ENCODE data around the gene RBX1. TPM values are rescaled to one million over a fixed set of nuclear protein-coding genes. Genes with fewer than 3 reads are reported as not detected.

The RBX1 gene
- total RNA-seq, 2 experiments from 2014 or later: 77.3 to 86.9 TPM

DNA sequence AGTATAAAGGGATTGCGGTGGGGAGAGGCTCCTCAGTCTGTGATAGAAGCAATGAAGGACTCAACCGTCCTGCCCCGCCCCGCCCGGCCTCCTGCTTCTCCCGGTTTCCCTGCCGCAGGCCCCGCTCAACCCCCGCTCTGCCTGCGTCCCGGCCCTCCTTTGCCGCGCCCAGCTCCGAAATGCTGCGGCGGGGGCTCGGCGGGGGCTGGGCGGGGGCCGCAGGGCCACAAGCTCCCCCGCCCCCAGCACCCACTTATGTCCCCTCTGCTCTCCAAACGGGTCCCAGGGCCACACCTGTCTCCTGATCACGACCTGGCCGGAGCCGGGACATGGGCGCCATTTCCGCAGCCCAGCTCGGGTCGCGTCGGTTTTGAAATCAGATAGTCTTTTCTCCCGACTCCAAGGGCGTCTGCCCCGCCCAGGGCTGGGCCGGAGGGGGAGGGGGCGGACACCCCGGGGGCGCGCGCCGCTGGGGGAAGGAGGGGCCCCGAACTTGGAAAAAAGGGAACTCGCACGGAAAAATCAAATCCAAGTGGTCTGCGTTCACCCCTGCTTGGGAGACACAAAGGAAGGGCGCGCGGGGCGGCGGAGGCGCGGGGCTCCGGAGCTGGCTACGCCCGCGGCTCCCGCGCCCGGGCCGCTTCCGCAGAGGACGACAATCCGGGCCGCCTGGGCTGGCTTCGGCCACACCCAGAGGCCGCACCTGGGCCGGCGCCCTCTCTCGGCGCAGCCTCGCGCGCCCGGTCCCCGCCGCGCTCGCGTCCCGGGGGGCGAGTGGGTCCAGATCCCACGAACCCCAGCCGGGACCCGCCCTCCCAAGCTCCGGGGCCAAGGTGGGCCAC, 70.7 kb downstream of the RBX1 start:
- intact Hi-C loops (cut with micrococcal nuclease; ENCODE audit: unreplicated experiment): loop anchor here (1.0 to 5.0 kb wide), 3 partner anchors 47 to 70 kb away; partner anchors contain the start of gene RBX1
- no peak for TF ChIP-seq EZH2phosphoT487 (IDR thresholded peaks at IDR 0.05; ENCODE audit: borderline replicate concordance, low read depth, low read length)
- TF ChIP-seq, protein P1, sequence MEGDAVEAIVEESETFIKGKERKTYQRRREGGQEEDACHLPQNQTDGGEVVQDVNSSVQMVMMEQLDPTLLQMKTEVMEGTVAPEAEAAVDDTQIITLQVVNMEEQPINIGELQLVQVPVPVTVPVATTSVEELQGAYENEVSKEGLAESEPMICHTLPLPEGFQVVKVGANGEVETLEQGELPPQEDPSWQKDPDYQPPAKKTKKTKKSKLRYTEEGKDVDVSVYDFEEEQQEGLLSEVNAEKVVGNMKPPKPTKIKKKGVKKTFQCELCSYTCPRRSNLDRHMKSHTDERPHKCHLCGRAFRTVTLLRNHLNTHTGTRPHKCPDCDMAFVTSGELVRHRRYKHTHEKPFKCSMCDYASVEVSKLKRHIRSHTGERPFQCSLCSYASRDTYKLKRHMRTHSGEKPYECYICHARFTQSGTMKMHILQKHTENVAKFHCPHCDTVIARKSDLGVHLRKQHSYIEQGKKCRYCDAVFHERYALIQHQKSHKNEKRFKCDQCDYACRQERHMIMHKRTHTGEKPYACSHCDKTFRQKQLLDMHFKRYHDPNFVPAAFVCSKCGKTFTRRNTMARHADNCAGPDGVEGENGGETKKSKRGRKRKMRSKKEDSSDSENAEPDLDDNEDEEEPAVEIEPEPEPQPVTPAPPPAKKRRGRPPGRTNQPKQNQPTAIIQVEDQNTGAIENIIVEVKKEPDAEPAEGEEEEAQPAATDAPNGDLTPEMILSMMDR (conservative IDR thresholded peaks at IDR 0.05; ENCODE audit: low read length): peak; percentile 26; the same call in 1 of the 2 replicates
- Histone ChIP-seq H3K4me1 (ENCODE audit: insufficient read depth, low read length, poor library complexity, severe bottlenecking) (peaks cover 22% of the 10 kb centered on the region), H3K79me2 (ENCODE audit: insufficient read depth, low read depth, low read length) (no peaks in the 10 kb centered on the region), H3K27ac (ENCODE audit: low read depth, low read length, poor library complexity, severe bottlenecking) (peak overlapping the region; percentile 81), H3K4me3 (ENCODE audit: low read depth, low read length, poor library complexity, severe bottlenecking) (peak overlapping the region; percentile 87), H3K9me2 (ENCODE audit: insufficient read depth, low read length) (no peaks in the 10 kb centered on the region), H2AFZ (ENCODE audit: low read length) (peak overlapping the region; percentile 86), H3K9me3 (ENCODE audit: low read length) (no peaks in the 10 kb centered on the region), H3K36me3 (ENCODE audit: insufficient read depth, low read length) (no peaks in the 10 kb centered on the region), H3K4me2 (ENCODE audit: low read length) (peak overlapping the region; percentile 99), H4K20me1 (ENCODE audit: insufficient read depth, low read length) (no peaks in the 10 kb centered on the region)
- CTCF ChIA-PET (ENCODE audit: unreplicated experiment): interaction anchor here (0.6 kb wide), 1 partner anchor 915 kb away, joined by 4 read pairs; no protein-coding TSS in a partner anchor
- POLR2A ChIA-PET: interaction anchor here (0.6 to 1.8 kb wide), 6 partner anchors 21 to 198 kb away, joined by 3 to 6 read pairs (median 3); partner anchors contain the start of genes EP300 and RBX1
- peak; percentile 83 for DNase-seq (ENCODE audit: low spot score)
- no TSS peak for BruUV-seq (replicated peaks)

DNA sequence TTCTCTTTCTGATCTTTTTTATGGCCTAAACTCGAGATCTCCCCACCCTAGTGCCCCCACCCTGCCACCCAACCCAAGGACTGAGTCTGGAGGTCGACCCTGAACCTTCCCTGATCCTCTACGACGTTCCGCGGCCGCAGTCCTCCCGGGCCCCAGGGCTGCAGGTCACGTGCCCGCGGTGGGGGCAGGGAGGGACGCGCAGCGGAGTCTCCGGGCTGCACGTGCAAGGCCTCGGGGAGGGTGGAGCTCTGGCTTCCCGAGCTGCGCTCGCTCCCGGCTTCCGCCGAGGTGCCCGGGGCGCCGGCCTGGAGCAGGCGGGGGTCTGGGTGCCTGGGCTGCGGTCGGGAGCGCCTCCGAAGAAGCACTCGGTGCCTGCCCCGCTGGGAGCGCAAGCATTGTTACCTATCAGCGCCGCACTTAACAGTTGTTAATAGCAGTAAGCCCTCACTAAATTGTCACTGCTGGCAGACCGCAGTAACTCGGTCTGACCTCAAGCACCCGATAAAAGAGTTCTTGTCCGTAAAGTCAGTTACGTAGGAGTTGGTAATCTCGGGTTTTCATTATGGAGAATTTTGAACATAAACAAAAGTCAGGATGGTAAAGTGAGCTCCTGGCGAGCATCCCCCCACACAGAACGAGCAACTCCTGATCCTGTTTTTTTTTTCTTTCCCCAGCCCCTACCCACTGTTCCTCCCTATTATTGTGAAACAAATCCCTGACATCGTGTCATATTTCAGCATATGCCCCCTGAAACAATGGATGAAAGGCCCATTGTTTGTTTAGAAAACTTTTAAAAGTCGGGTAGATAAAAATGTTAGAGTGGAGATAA, 71.5 kb downstream of the RBX1 start:
- DNase-seq (ENCODE audit: low spot score): peak; percentile 92
- no TSS peak for BruUV-seq (replicated peaks)
- intact Hi-C loops (cut with micrococcal nuclease; ENCODE audit: unreplicated experiment): loop anchor here (1.0 to 5.0 kb wide), 2 partner anchors 47 to 70 kb away; partner anchors contain the start of gene RBX1

More for the DNA sequence above, 71.5 kb downstream of the RBX1 start:
- TF ChIP-seq, protein P1 (conservative IDR thresholded peaks at IDR 0.05; ENCODE audit: low read length): no peak
- no peak for TF ChIP-seq EZH2phosphoT487 (IDR thresholded peaks at IDR 0.05; ENCODE audit: borderline replicate concordance, low read depth, low read length)
- peaks cover 22% of the 10 kb centered on the region for H3K4me1 ChIP-seq (ENCODE audit: insufficient read depth, low read length, poor library complexity, severe bottlenecking)
- no peaks in the 10 kb centered on the region for H3K9me3 ChIP-seq (ENCODE audit: low read length)
- H2AFZ ChIP-seq (ENCODE audit: low read length): peak overlapping the region; percentile 86
- CTCF ChIA-PET (ENCODE audit: unreplicated experiment): no interaction called here
- H3K4me2 ChIP-seq (ENCODE audit: low read length): peak overlapping the region; percentile 99
- POLR2A ChIA-PET: interaction anchor here (0.6 to 1.8 kb wide), 4 partner anchors 13 to 100 kb away, joined by 3 to 4 read pairs (median 3); no protein-coding TSS in a partner anchor
- H3K79me2 ChIP-seq (ENCODE audit: insufficient read depth, low read depth, low read length): no peaks in the 10 kb centered on the region
- H3K4me3 ChIP-seq (ENCODE audit: low read depth, low read length, poor library complexity, severe bottlenecking): peak overlapping the region; percentile 87
- H3K9me2 ChIP-seq (ENCODE audit: insufficient read depth, low read length): no peaks in the 10 kb centered on the region
- no peaks in the 10 kb centered on the region for H3K36me3 ChIP-seq (ENCODE audit: insufficient read depth, low read length)
- peak overlapping the region; percentile 81 for H3K27ac ChIP-seq (ENCODE audit: low read depth, low read length, poor library complexity, severe bottlenecking)
- no peaks in the 10 kb centered on the region for H4K20me1 ChIP-seq (ENCODE audit: insufficient read depth, low read length)

Small RNA genes lying within 50 kb of the gene (small RNA-seq; reads per million reads assigned to genes)
- gene RF00017 (not detected), gene RNU6-379P (not detected)

Other genes starting within 250 kb of the RBX1 start
- 19.1 and 25.9 TPM in 2 replicates for gene SLC25A17, start 132.0 kb upstream of the RBX1 start, total RNA-seq (2014; rRNA removed; shearing (Covaris generic))
- 31.4 and 37.9 TPM in 2 replicates for gene SLC25A17, start 132.0 kb upstream of the RBX1 start, total RNA-seq (2022)
- gene ST13, start 94.7 kb upstream of the RBX1 start, total RNA-seq (2014; rRNA removed; shearing (Covaris generic)): 121 and 255 TPM in 2 replicates
- 223 and 225 TPM in 2 replicates for gene ST13, start 94.7 kb upstream of the RBX1 start, total RNA-seq (2022)
- 4.9 and 12.2 TPM in 2 replicates for gene XPNPEP3, start 94.2 kb upstream of the RBX1 start, total RNA-seq (2014; rRNA removed; shearing (Covaris generic))
- gene XPNPEP3, start 94.2 kb upstream of the RBX1 start, total RNA-seq (2022): 22.4 and 22.8 TPM in 2 replicates
- not detected in 2 replicates for gene DNAJB7, start 89.3 kb upstream of the RBX1 start, total RNA-seq (2014; rRNA removed; shearing (Covaris generic))
- not detected in 2 replicates for gene DNAJB7, start 89.3 kb upstream of the RBX1 start, total RNA-seq (2022)
- 45.4 and 46.2 TPM in 2 replicates for gene EP300, start 141.2 kb downstream of the RBX1 start, total RNA-seq (2014; rRNA removed; shearing (Covaris generic))
- gene EP300, start 141.2 kb downstream of the RBX1 start, total RNA-seq (2022): 101 and 108 TPM in 2 replicates